Measurements from ENCODE around the gene SLC12A7.
"Not testable (repeated sequence)": the region's sequence is repeated elsewhere in the genome, so short reads cannot be mapped to it uniquely, and the experiment has no call there.

Gene SLC12A7

DNA sequence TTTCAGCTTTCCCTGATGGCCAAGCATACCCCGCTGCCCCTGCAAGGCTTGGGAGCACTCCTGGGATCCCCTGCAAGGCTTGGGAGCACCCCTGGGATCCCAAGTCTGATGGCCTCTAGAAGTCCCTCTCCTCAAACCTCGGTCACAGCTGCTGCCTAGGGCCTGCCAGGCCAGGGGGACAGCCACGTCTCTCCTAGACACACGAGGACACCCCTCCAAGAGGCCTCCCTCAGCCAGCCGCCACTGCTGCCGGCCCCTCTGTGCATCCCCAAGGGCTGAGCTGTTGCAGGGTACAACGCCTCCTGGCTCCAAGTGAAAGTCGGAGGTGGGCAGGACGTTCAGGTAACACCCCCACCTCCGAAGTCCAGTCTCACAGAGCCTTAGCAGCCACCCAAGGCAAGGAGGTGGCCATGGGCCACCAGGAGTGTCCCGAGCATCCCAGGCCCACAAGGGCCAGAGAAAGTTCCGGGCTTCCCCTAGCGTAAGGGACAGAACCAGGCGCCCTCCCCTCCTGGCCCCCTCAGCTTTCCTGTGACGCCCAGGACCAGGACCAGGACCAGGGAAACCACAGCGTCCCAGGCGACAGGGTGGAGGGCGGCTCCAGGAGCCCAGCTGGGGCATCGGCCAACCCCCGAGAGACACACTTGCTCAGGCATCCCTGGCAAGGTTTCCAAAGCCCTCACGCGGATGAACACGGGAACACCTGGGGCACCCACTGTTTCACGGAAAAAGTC lies 17.3 kb upstream of the SLC12A7 start:
- TF ChIP-seq CTCF (IDR thresholded peaks at IDR 0.05; ENCODE audit: low read depth, low read length), result no peak
- no peak overlapping the region for H3K4me3 ChIP-seq (ENCODE audit: low read depth, low read length)

GRCh38 chr5:1127959-1128785 lies 16.3 kb upstream of the SLC12A7 start:
- no peak for TF ChIP-seq CTCF (IDR thresholded peaks at IDR 0.05; ENCODE audit: low read depth, low read length)
- H3K4me3 ChIP-seq (ENCODE audit: low read depth, low read length), result no peak overlapping the region

- H3K4me3 ChIP-seq (ENCODE audit: low read depth, low read length), result not testable (repeated sequence)
Measured at GRCh38 chr5:1125695-1126094, 13.8 kb upstream of the SLC12A7 start.

GRCh38 chr5:1125030-1125357 lies 13.1 kb upstream of the SLC12A7 start:
- no peak for TF ChIP-seq CTCF (IDR thresholded peaks at IDR 0.05; ENCODE audit: low read depth, low read length)
- H3K4me3 ChIP-seq (ENCODE audit: low read depth, low read length), result no peak overlapping the region

DNA sequence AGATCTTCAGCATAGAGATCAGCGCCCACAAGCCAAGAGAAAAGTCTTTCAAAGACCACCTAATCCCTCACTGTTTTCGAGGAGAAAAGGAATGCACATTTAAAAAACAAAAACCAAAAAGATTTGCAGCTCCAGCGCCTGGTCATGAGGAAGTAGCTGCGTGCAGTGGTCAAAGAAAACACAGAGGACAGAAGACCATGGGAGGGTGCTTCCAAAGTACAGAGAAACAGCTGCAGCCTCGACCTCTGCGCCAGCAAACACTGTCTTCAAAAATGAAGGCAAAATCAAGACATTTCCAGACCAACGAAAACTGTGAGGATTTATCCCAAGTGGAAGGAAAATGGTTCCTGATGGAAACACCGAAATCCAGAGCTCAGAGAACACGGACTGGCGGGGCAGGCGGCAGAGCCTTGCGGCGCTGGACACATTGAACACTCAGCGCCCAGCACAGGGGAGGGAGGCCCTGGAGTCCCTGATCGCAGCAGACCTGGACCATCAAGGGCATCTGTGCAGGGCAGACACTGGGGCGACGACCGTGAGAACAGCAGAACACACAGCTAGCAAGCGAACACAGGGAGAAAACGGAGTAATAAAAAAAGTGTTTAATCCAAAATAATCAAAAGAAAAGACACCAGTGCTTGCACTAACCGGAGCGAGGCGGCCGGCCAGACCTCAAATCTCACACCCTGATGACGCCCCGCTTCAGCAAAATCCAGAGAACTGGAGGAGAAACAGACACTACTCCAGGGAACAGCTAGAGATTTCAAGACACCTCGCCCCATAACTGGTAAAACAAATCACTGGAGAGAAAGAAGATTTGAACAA lies 12.6 kb upstream of the SLC12A7 start:
- TF ChIP-seq CTCF (IDR thresholded peaks at IDR 0.05; ENCODE audit: low read depth, low read length), result no peak
- no peak overlapping the region for H3K4me3 ChIP-seq (ENCODE audit: low read depth, low read length)

GRCh38 chr5:1123418-1124147 lies 11.7 kb upstream of the SLC12A7 start:
- H3K4me3 ChIP-seq (ENCODE audit: low read depth, low read length), result no peak overlapping the region
- TF ChIP-seq CTCF (IDR thresholded peaks at IDR 0.05; ENCODE audit: low read depth, low read length), result no peak
